Activated CD4-positive, alpha-beta T cell treated with anti-CD3 and anti-CD28 coated beads, Interleukin-2, amount 10 ng/mL, durations not matched to agents 24 days and 14 days (primary cell): ENCODE measurements around the gene AKR1A1. TPM values are rescaled to one million over a fixed set of nuclear protein-coding genes. Genes with fewer than 3 reads are reported as not detected.

Experiments
- DNase-seq: peaks from one replicate; pipeline ENCODE4 v3.0.0; 2022
- H3K27ac Mint-ChIP-seq: one replicate; pipeline ENCODE4 v1.8.0; 2022; ENCODE audit warnings: mild to moderate bottlenecking, mixed read lengths
- H3K27me3 Mint-ChIP-seq: one replicate; pipeline ENCODE4 v1.8.0; 2022; ENCODE audit warnings: mixed read lengths
- H3K36me3 Mint-ChIP-seq: one replicate; pipeline ENCODE4 v1.8.0; 2022; ENCODE audit warnings: low read depth, mild to moderate bottlenecking, mixed read lengths
- H3K4me1 Mint-ChIP-seq: one replicate; pipeline ENCODE4 v1.8.0; 2021; ENCODE audit warnings: mixed read lengths
- H3K4me3 Mint-ChIP-seq: one replicate; pipeline ENCODE4 v1.8.0; 2022; ENCODE audit warnings: mild to moderate bottlenecking, moderate library complexity, mixed read lengths
- H3K9me3 Mint-ChIP-seq: one replicate; pipeline ENCODE4 v1.8.0; 2021; ENCODE audit warnings: mixed read lengths
- intact Hi-C: fragments of 100-400 bp; cut with micrococcal nuclease; formaldehyde crosslinking; loops from one replicate; pipeline ENCODE4 v1.15.1; 2023
- total RNA-seq: library from RNA; stranded (reverse); gene quantifications from 2 replicates; pipeline ENCODE4 v1.2.3, GENCODE V29; 2022

AKR1A1 gene
- total RNA-seq, 1 donor from 2014 or later, result 199 TPM

DNA sequence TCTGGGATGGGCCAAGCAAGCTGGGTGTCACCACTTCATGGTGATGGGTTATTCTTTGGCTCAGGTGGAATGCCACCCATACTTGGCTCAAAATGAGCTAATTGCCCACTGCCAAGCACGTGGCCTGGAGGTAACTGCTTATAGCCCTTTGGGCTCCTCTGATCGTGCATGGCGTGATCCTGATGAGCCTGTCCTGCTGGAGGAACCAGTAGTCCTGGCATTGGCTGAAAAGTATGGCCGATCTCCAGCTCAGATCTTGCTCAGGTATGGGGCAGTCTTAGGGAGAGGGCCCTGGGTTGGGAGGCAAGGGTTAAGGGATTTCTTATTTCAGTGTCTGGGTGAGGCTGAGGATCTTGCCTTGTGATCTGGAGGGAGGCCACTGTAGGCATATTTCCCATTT is 17.8 kb downstream of the AKR1A1 start:
- H3K4me3 Mint-ChIP-seq, result no peak overlapping the region
- intact Hi-C loops, result loop anchor here (2.0 kb wide), 1 partner anchor 18 kb away; the partner anchor contains the start of gene AKR1A1
- H3K27ac Mint-ChIP-seq, result no peak overlapping the region
- no peaks in the 10 kb centered on the region for H3K9me3 Mint-ChIP-seq
- peaks cover 49% of the 10 kb centered on the region for H3K36me3 Mint-ChIP-seq
- H3K4me1 Mint-ChIP-seq, result peaks cover 5% of the 10 kb centered on the region
- no peak for DNase-seq
- no peaks in the 10 kb centered on the region for H3K27me3 Mint-ChIP-seq

DNA sequence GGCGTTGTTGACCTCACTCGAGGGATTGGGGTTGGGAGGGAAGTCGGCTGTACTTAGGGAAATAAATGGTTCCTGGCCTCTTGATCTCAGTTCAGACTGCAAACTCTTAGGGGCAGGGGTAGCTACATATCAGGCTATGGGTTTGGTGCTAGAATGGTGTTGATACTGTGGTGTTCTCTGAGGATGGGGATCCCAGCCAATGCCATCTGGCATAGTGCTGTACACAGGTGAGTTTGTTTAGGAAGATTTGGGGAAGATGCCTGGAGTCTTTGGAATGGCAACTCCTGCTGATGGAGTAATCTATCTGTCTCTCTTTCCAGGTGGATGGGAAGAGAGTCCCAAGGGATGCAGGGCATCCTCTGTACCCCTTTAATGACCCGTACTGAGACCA is 18.9 kb downstream of the AKR1A1 start:
- Mint-ChIP-seq H3K9me3 (no peaks in the 10 kb centered on the region), H3K27me3 (no peaks in the 10 kb centered on the region), H3K36me3 (peaks cover 41% of the 10 kb centered on the region), H3K27ac (no peak overlapping the region), H3K4me3 (no peak overlapping the region), H3K4me1 (peaks cover 2% of the 10 kb centered on the region)
- no peak for DNase-seq
- intact Hi-C loops, result loop anchor here (2.0 kb wide), 1 partner anchor 19 kb away; the partner anchor contains the start of gene AKR1A1

DNA sequence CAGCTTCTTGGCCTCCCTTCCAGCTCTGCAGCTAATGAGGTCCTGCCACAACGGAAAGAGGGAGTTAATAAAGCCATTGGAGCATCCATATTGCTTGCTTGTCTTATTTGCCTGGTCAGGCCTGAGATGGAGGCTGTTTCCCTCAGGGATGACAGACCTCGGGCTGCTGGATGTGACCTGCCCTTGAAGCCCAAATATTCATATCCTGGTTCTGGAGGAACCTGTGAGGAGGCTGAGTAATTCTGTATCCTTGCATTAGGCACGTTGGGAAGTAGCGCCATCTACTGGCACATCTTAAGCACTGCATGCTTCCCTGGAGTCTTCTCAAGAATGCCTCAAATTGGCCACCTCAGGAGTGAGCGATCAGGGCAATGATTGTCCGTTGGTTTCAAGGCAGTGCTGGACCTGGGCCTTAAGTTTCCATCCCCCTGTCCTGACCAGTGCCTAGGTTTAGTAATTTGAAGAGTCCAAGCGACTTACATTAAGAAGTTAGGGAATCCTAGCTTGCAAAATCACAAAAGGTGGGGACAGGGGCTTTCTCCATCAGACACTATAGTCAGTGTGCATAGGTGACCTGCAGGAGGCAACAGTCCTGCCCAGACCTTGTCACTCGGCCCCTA is 19.4 kb downstream of the AKR1A1 start:
- Mint-ChIP-seq H3K27ac (peak overlapping the region; percentile 63), H3K36me3 (peaks cover 41% of the 10 kb centered on the region), H3K4me3 (no peak overlapping the region), H3K27me3 (no peaks in the 10 kb centered on the region), H3K4me1 (peaks cover 2% of the 10 kb centered on the region), H3K9me3 (no peaks in the 10 kb centered on the region)
- peak; percentile 92 for DNase-seq
- intact Hi-C loops, result loop anchor here (1.0 to 2.0 kb wide), 3 partner anchors 19 to 210 kb away; partner anchors contain the start of gene AKR1A1

DNA sequence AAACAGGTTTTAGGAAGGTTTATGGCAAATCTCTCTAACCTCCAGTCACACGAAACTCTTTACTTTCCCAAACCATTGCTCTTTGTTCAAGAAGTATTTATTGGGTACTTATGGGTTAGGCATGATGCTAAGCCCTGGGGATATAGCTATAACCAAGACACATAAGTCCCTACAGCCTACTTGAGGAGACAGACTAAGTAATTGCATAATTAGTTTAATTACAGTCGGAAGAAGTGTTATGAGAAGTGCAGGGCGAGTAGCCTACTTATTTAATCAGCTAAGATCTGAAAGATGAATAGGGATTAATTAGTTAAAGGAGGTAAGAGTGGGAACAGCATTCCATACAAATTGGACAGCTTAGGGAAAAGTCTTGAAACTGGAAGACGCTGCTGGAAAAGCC is 20.0 kb downstream of the AKR1A1 start:
- DNase-seq, result no peak
- intact Hi-C loops, result loop anchor here (1.0 kb wide), 2 partner anchors 58 to 210 kb away; no protein-coding TSS in a partner anchor
- peaks cover 41% of the 10 kb centered on the region for H3K36me3 Mint-ChIP-seq
- H3K27me3 Mint-ChIP-seq, result no peaks in the 10 kb centered on the region
- peaks cover 2% of the 10 kb centered on the region for H3K4me1 Mint-ChIP-seq
- no peak overlapping the region for H3K27ac Mint-ChIP-seq
- H3K9me3 Mint-ChIP-seq, result no peaks in the 10 kb centered on the region
- H3K4me3 Mint-ChIP-seq, result no peak overlapping the region

DNA sequence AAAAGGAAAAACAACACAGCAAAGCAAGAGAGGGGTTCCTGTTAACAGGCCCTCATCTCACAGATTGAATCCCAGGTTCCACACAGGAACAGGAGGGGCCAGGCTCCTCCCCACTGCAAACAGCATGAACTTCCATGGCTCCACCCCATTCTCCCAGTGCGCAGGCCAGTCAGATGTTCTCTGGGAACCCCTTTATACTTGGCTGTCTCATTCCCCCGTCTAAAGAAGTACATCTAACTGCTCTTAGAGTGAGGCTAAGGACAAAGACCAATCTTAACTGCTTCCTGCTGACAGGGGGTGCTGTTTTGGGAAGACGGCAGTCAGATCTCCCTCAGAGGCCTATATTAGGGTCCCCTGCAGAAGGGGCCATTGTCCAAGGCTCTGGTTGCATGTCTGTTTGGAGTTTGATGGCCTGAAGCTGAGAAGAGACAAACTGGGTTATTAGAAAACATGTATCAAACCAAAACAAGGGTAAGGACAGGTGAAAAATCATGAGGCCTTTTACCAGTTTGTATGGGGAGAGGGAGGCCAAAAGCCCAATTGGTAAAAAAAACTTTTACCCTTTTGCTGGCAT is 22.7 kb downstream of the AKR1A1 start:
- Mint-ChIP-seq H3K9me3 (no peaks in the 10 kb centered on the region), H3K27ac (no peak overlapping the region), H3K4me3 (no peak overlapping the region), H3K27me3 (no peaks in the 10 kb centered on the region), H3K36me3 (peaks cover 21% of the 10 kb centered on the region), H3K4me1 (peaks cover 2% of the 10 kb centered on the region)
- intact Hi-C loops, result no loop called here
- no peak for DNase-seq

DNA sequence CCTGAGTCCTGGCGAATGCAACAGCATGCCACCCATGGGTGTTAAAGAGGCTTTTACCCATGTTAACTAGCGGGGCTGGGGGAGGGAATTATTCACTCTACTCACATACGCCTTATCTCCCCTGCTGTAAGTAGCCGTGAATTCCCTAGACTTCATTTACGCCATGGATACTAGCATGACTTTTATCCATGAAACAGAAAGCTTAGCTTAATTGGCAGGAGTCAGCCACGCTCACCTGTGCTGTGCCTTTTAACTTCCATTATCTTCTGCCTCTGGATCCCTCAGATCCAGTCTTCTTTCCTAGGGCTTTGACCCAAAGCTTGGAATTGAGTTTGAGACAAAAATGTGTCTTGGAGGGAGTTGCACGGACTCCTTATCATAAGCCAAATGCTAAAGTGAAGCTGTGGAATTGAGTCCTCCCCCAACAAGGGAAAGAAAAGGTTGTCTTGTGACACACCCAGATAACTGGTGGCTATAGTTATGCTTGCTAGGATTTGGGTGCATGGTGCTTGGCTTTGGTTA is 23.5 kb downstream of the AKR1A1 start:
- DNase-seq, result no peak
- H3K9me3 Mint-ChIP-seq, result no peaks in the 10 kb centered on the region
- intact Hi-C loops, result no loop called here
- no peak overlapping the region for H3K4me3 Mint-ChIP-seq
- H3K4me1 Mint-ChIP-seq, result peaks cover 2% of the 10 kb centered on the region
- no peaks in the 10 kb centered on the region for H3K27me3 Mint-ChIP-seq
- H3K36me3 Mint-ChIP-seq, result peaks cover 21% of the 10 kb centered on the region
- no peak overlapping the region for H3K27ac Mint-ChIP-seq

DNA sequence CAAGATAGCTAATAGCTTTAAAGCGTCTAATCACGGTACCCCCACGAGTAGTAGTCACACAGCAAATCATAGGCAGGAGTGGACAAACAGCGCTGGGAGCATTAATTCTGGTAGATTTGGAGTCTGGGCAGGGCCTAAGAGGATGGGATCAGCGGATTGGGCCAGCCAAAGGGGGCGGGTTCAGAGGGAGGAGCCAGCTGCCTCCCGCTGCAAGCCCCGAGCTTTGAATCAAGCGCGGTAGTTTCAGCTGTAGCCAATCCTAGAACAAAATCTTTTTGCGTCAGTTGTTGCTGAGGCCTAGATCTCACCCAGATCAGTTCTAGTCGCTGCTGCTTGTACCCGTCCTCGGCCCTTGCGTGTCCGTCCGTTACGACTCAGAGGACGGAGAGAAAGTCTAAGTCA is 32.6 kb downstream of the AKR1A1 start:
- peak overlapping the region; percentile 99 for H3K4me3 Mint-ChIP-seq
- H3K36me3 Mint-ChIP-seq, result peaks cover 15% of the 10 kb centered on the region
- H3K27ac Mint-ChIP-seq, result peak overlapping the region; percentile 98
- peak; percentile 98 for DNase-seq
- H3K4me1 Mint-ChIP-seq, result peaks cover 22% of the 10 kb centered on the region
- no peaks in the 10 kb centered on the region for H3K27me3 Mint-ChIP-seq
- intact Hi-C loops, result loop anchor here (1.0 to 10.0 kb wide), 7 partner anchors 33 to 1551 kb away; partner anchors contain the start of genes AKR1A1, BTBD19, DYNLT4 and MUTYH
- no peaks in the 10 kb centered on the region for H3K9me3 Mint-ChIP-seq

DNA sequence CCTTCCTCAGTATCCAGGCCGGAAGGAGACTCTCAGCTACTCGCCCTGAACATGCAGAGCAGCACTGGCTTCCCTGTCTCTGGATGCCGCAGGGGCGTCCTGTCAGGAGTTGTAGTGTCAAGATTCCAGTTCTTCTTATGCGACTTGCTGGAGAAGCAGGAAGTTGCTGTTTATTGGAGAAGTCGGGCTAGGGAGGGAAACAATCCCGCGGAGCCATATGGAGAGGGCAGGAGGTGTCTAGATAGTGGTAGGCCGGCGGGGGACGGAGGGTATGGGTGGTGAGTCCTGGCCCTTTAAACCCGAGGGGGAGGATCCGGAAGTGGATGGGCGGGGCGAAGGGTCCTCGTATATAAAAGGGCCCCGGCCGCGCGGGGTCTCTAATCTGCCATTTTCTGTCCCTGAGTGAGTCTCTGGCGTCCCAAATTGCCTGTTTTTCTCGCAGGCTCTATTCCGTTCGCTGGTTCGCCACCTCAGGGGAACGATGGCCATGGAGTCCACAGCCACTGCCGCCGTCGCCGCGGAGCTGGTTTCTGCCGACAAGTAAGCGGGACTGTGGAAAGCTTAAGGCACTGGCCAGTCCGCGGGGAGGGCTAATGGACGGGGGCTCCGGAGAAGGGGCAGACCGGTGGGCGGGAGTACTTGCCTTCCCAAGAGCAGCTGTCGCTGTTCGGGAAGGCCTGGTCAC is 33.2 kb downstream of the AKR1A1 start, which contains the start of gene NASP:
NASP (plus strand) TSS at position 376 of the 685 bp plus-strand sequence; CDS start at position 482, 106 bp downstream.
- intact Hi-C loops, result loop anchor here (1.0 to 10.0 kb wide), 12 partner anchors 34 to 1552 kb away; partner anchors contain the start of genes AKR1A1, BTBD19, CCDC163 and DYNLT4

DNA sequence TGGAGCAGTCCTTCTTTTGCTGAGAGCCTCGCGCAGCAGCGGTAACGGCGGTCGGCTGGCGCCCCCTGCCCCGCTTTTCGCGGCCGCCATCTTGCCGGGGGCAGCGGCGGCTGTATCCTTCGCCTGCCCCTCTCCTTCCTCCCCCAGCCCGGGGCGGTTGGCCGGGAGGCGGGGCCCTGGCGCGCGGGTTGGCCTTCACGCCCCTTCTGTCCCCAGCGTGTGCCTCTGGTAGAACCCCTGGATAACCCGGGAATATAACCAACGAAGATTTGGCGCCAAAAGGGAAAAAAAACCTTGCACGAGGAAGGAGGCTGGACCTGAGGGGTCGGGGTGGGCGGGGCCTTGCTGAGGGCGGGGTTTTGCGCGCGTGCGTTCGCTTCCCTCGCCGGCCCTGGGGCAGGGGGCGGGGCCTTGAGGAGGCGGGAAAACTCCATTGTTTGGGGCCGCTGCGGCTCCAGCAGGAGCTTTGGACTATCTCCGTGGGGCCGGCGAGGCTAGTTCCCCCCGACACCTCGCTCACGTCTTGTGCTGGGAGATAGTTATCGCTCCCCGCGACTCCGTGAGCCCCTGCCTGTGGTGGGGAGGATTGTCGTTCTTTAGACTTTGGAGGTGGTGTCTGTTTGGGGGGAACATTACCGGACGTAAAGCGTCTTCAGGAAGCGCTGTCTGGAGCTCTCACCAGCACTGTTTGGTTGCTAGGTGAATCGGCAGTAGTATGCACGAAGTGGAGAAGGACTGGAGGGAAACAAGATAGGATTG is 33.9 kb downstream of the AKR1A1 start:
- peak; percentile 96 for DNase-seq
- Mint-ChIP-seq H3K4me1 (peaks cover 25% of the 10 kb centered on the region), H3K36me3 (peaks cover 16% of the 10 kb centered on the region), H3K4me3 (peak overlapping the region; percentile 99), H3K9me3 (no peaks in the 10 kb centered on the region), H3K27ac (peak overlapping the region; percentile 98), H3K27me3 (no peaks in the 10 kb centered on the region)
- intact Hi-C loops, result loop anchor here (1.0 to 10.0 kb wide), 9 partner anchors 84 to 1552 kb away; partner anchors contain the start of genes BTBD19, CCDC163, DYNLT4 and HECTD3

More for the DNA sequence above, 33.2 kb downstream of the AKR1A1 start, which contains the start of gene NASP:
- Mint-ChIP-seq H3K4me1 (peaks cover 22% of the 10 kb centered on the region), H3K36me3 (peaks cover 16% of the 10 kb centered on the region), H3K27me3 (no peaks in the 10 kb centered on the region), H3K27ac (peak within 1 kb of the TSS; percentile 98), H3K4me3 (peak within 1 kb of the TSS; percentile 99), H3K9me3 (no peaks in the 10 kb centered on the region)
- peak; percentile 98 for DNase-seq

DNA sequence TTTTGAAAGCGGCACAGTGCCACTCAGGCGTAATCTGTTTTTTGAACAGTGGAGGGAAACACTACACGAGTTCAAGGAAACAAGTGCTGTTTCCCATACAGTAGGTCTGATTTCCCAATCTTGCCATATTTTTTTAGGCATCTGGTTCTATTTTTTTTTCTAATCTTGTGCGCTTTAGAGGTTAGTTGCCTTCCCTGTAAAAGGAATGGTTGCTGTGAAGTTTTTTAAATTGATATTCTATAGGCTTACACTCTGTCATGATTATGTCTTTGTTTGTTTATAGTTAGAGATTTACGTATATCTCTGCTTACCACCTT is 34.4 kb downstream of the AKR1A1 start:
- peaks cover 16% of the 10 kb centered on the region for H3K36me3 Mint-ChIP-seq
- no peaks in the 10 kb centered on the region for H3K9me3 Mint-ChIP-seq
- intact Hi-C loops, result loop anchor here (2.0 to 10.0 kb wide), 3 partner anchors 574 to 780 kb away; partner anchors contain the start of genes BTBD19, DYNLT4, HECTD3 and PLK3
- H3K27me3 Mint-ChIP-seq, result no peaks in the 10 kb centered on the region
- peak overlapping the region; percentile 99 for H3K4me3 Mint-ChIP-seq
- H3K27ac Mint-ChIP-seq, result peak overlapping the region; percentile 98
- H3K4me1 Mint-ChIP-seq, result peaks cover 28% of the 10 kb centered on the region
- no peak for DNase-seq

DNA sequence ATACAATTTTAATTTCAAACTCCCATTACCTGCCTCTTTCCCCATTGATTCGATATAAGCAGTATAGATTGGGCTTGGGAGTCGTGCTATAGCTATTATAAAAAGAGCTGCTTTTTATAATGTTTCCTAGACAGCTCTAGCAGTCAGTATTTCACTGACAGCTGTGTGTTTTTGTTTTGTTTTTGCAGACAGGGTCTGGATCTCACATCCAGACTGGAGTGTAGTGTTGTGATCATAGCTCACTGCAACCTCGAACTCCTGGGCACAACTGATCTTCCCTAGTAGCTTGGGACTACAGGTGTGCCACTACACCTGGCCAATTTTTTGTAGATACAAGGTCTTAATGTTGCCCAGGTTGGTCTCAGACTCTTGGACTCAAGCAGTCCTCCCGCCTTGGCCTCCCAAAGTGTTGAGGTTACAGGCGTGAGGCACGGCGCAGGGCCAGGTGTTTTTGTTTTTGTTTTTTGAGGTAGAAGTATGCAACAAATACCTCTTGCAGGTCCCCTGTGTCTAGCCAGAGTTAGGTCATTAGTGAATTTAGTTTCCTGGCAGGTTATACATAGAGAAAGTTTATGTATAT is 35.0 kb downstream of the AKR1A1 start:
- intact Hi-C loops, result loop anchor here (2.0 to 10.0 kb wide), 3 partner anchors 575 to 781 kb away; partner anchors contain the start of genes BTBD19, DYNLT4, HECTD3 and PLK3
- peaks cover 17% of the 10 kb centered on the region for H3K36me3 Mint-ChIP-seq
- peak overlapping the region; percentile 99 for H3K4me3 Mint-ChIP-seq
- DNase-seq, result peak; percentile 66
- H3K27me3 Mint-ChIP-seq, result no peaks in the 10 kb centered on the region
- H3K27ac Mint-ChIP-seq, result peak overlapping the region; percentile 98
- H3K9me3 Mint-ChIP-seq, result no peaks in the 10 kb centered on the region
- peaks cover 28% of the 10 kb centered on the region for H3K4me1 Mint-ChIP-seq

DNA sequence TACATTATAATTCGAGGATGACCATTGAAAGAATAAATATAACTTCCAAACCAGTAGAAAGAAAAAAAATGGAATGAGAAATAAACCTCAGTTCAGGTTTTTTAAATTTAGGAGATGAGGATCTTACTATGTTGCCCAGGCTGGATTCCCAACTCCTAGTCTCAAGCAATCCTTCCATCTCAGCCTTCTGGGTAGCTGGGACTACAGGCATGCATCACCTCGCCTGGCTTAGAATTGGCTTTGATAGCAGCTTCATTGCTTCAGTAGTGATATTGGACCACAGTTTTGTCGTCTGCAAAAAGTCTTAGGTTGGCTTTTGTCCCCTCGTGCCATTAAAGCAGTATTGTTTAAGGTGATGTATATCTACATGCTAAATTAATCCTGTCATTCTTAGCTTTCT is 36.1 kb downstream of the AKR1A1 start:
- intact Hi-C loops, result loop anchor here (10.0 kb wide), 2 partner anchors 658 to 782 kb away; partner anchors contain the start of genes BTBD19, DYNLT4, PLK3 and RAD54L
- Mint-ChIP-seq H3K36me3 (peaks cover 24% of the 10 kb centered on the region), H3K27ac (peak overlapping the region; percentile 91), H3K27me3 (no peaks in the 10 kb centered on the region), H3K4me3 (peak overlapping the region; percentile 99), H3K9me3 (no peaks in the 10 kb centered on the region), H3K4me1 (peaks cover 31% of the 10 kb centered on the region)
- no peak for DNase-seq
